HepG2 (cell line): ENCODE data around the gene TMEM14A. TPM values are rescaled to one million over a fixed set of nuclear protein-coding genes. Genes with fewer than 3 reads are reported as not detected.

ENCODE experiments used
- ETV6 ChIP-seq: sonication (generic); formaldehyde crosslinking; conservative IDR thresholded peaks from 2 replicates; pipeline ENCODE4 v1.4.0; 2020; ENCODE audit warnings: missing genetic modification reagents
- FOSL1 ChIP-seq: sonication (generic); formaldehyde crosslinking; IDR thresholded peaks from 2 replicates; pipeline ENCODE4 v1.9.0; 2021; ENCODE audit warnings: missing genetic modification reagents, borderline replicate concordance
- KAT8 ChIP-seq: IDR thresholded peaks from 2 replicates; pipeline ENCODE4 v1.6.1; 2016; ENCODE audit warnings: missing genetic modification reagents, missing compliant biosample characterization
- MAFF ChIP-seq: IDR thresholded peaks from 2 replicates; pipeline ENCODE4 v1.6.1; 2011; ENCODE audit warnings: low read depth, low read length, improper control_type of control experiment
- TBP ChIP-seq: sonication (generic); formaldehyde crosslinking; IDR thresholded peaks from 2 replicates; pipeline ENCODE4 v1.5.0; 2020; ENCODE audit warnings: missing genetic modification reagents
- U2AF1 ChIP-seq: fragments of 200-400 bp; formaldehyde crosslinking; optimal IDR thresholded peaks from 2 replicates; pipeline ENCODE3; 2017; ENCODE audit warnings: mild to moderate bottlenecking, low read depth, low read length
- ZFY ChIP-seq: sonication (generic); formaldehyde crosslinking; IDR thresholded peaks from 2 replicates; pipeline ENCODE4 v1.4.0; 2020; ENCODE audit warnings: missing genetic modification reagents
- ZNF224 ChIP-seq: sonication (generic); formaldehyde crosslinking; IDR thresholded peaks from 2 replicates; pipeline ENCODE4 v1.5.0; 2020; ENCODE audit warnings: mild to moderate bottlenecking, missing genetic modification reagents
- ZNF317 ChIP-seq: sonication (generic); formaldehyde crosslinking; IDR thresholded peaks from 2 replicates; pipeline ENCODE4 v1.5.0; 2020; ENCODE audit warnings: mild to moderate bottlenecking, missing genetic modification reagents
- ZNF547 ChIP-seq: sonication (generic); formaldehyde crosslinking; IDR thresholded peaks from 2 replicates; pipeline ENCODE4 v1.5.1; 2020; ENCODE audit warnings: mild to moderate bottlenecking, missing genetic modification reagents
- ZNF644 ChIP-seq: IDR thresholded peaks from 2 replicates; pipeline ENCODE4 v1.6.1; 2016; ENCODE audit warnings: low read depth
- ZSCAN30 ChIP-seq: sonication (generic); formaldehyde crosslinking; IDR thresholded peaks from 2 replicates; pipeline ENCODE4 v1.5.0; 2020; ENCODE audit warnings: mild to moderate bottlenecking, missing genetic modification reagents
- polyA plus RNA-seq, 8 experiments: library from polyadenylated mRNA; depleted of rRNA in 3 of 8; stranded (reverse) in 7 of 8; unstranded in 1 of 8; fragments of >200 nt; fragmentation: Illumina TruSeq in 4 of 8; extraction: Trizol in 4 of 8; gene quantifications; 2 replicates each; pipeline versions ENCODE4 v1.2.1 to v1.2.3, GENCODE V29; 2011 to 2016; ENCODE audit warnings: low read depth in 4 of 8, missing spikeins in 1 of 8, mixed read lengths in 1 of 8; ENCODE audit not compliant: insufficient read depth in 1 of 8
- total RNA-seq, 5 experiments: library from RNA; depleted of rRNA; stranded (reverse); fragments of >200 nt; fragmentation: Illumina TruSeq; extraction: Trizol; gene quantifications; 2 replicates each; pipeline ENCODE4 v1.2.3, GENCODE V29; 2016; ENCODE audit warnings: low read depth in 1 of 5
- TF ChIP-seq, protein P1 (sequence below): sonication (generic); formaldehyde crosslinking; IDR thresholded peaks from 2 replicates; pipeline ENCODE4 v1.9.0; 2022; ENCODE audit warnings: missing genetic modification reagents, mild to moderate bottlenecking, borderline replicate concordance
- TF ChIP-seq, protein P2 (sequence below): sonication (generic); formaldehyde crosslinking; IDR thresholded peaks from 2 replicates; pipeline ENCODE4 v1.4.0; 2020; ENCODE audit warnings: missing genetic modification reagents

TMEM14A gene
- total and polyA plus RNA-seq, 2 of the 13 experiments (the other 11 are each of a cell fraction or from before 2014, with no cell fraction given), result 24.6 to 73.7 TPM

DNA sequence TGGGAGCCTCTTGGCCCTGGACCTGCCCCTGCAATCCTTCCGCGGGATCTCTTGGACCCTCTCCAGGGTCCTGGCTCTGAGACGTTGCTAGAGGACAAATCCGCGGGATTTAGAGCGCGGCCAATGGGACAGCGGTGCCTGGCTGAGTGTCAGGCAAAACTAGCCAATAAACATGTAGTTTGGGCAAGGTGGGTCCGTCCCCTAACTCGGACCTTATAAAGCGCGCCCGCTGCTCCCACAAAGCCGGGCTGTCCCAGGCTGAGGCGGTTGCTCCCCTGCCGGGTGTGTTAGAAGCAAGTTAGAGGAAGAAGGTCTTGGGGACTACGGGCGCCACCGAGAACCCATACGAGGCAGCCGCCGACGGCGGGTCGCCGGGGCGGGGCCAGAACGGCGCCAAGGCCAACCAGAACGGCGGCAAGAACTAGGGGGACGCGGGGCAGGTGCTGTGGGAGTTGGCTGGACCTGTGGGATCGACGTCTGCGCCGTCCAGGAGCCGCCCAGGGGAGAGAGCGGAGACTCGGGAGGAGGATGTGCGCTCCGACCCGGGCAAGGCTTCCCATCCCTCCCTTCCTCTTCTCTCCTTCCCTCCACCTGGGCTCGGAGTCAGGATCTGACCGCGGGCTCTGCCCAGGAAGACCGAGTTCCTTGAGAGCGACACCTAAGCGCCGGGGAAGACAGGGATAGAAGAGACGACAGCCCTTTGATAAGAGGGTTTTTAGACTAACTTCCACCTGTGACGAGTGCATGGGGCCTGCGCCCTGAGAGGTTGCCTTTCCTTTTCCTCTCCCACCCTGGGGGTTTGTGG lies 6.5 kb upstream of the TMEM14A start (continued):
- TF ChIP-seq, protein P1, sequence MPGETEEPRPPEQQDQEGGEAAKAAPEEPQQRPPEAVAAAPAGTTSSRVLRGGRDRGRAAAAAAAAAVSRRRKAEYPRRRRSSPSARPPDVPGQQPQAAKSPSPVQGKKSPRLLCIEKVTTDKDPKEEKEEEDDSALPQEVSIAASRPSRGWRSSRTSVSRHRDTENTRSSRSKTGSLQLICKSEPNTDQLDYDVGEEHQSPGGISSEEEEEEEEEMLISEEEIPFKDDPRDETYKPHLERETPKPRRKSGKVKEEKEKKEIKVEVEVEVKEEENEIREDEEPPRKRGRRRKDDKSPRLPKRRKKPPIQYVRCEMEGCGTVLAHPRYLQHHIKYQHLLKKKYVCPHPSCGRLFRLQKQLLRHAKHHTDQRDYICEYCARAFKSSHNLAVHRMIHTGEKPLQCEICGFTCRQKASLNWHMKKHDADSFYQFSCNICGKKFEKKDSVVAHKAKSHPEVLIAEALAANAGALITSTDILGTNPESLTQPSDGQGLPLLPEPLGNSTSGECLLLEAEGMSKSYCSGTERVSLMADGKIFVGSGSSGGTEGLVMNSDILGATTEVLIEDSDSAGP (CRISPR knock-in tag), result peak; percentile 66; the same call in 1 of the 2 replicates
- TF ChIP-seq ZFY (CRISPR knock-in tag), result no peak; the same call in 1 of the 2 replicates
- peak; percentile 47 for TF ChIP-seq U2AF1
- no peak for TF ChIP-seq FOSL1 (CRISPR knock-in tag)
- peak; percentile 80; the same call in 1 of the 2 replicates for TF ChIP-seq ZNF317
- TF ChIP-seq ZNF547, result peak; percentile 94
- peak; percentile 59; the same call in 1 of the 2 replicates for TF ChIP-seq ZNF224 (CRISPR knock-in tag)
- no peak for TF ChIP-seq ZSCAN30 (CRISPR knock-in tag)
- TF ChIP-seq MAFF, result no peak
- peak; percentile 63; the same call in 1 of the 2 replicates for TF ChIP-seq KAT8 (CRISPR knock-in tag)
- no peak for TF ChIP-seq ETV6 (CRISPR knock-in tag)
- TF ChIP-seq ZNF644 (CRISPR knock-in tag), result no peak
- no peak for TF ChIP-seq TBP (CRISPR knock-in tag)
- TF ChIP-seq, protein P2, sequence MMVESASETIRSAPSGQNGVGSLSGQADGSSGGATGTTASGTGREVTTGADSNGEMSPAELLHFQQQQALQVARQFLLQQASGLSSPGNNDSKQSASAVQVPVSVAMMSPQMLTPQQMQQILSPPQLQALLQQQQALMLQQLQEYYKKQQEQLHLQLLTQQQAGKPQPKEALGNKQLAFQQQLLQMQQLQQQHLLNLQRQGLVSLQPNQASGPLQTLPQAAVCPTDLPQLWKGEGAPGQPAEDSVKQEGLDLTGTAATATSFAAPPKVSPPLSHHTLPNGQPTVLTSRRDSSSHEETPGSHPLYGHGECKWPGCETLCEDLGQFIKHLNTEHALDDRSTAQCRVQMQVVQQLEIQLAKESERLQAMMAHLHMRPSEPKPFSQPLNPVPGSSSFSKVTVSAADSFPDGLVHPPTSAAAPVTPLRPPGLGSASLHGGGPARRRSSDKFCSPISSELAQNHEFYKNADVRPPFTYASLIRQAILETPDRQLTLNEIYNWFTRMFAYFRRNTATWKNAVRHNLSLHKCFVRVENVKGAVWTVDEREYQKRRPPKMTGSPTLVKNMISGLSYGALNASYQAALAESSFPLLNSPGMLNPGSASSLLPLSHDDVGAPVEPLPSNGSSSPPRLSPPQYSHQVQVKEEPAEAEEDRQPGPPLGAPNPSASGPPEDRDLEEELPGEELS (CRISPR knock-in tag), result no peak
